ENCODE measurements around the gene KRT14.
"Not testable (repeated sequence)": the region's sequence is repeated elsewhere in the genome, so short reads cannot be mapped to it uniquely, and the experiment has no call there.

Gene KRT14

DNA sequence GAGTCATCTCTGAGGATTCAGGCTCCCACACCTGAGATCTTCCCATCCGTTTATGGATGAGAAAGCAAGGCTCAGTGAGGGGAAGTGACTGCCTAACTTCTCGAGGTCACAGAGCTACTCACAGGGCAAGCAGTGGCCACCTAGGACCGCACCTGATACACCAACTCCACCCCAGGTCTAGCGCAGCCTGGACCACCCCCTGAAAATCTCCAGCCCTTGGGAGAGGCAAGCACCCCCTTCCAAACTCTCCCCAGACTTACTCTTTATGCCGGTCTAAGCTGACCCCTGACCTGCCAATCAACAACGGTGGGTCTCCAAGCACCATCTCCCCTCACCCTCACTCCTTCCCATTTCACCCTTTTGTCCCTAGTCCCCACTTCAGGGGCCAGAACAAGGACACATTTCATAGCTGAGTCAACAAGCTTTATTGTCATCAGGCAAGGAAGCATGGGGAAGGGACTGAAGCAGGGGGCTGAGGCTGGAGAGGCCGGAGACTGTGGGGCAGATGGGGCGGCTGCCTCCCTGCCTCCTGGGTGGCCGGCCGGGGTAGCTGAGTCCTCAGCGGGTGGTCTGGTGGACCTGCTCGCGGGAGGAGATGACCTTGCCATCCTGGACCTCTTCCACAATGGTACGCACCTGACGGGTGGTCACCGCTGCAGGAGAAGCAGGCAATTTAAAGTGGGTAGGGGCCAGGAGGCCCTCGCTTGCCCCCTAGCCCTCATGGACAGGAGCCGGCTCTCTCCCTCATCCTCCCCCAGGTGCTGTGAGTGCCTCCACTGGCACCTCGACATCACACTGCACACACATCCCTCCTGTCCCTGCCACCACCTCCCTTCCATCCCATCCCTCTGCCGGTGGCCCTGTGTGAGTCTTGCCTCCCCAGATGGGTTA is 32.6 kb upstream of the KRT14 start:
- Histone ChIP-seq H3K36me3 (ENCODE audit: insufficient read depth, low read length) (no peaks in the 10 kb centered on the region), H2AFZ (ENCODE audit: low read depth, low read length) (no peak overlapping the region), H3K4me3 (ENCODE audit: low read length) (no peak overlapping the region), H3K4me1 (ENCODE audit: insufficient read depth, low read length) (no peaks in the 10 kb centered on the region), H3K9me3 (ENCODE audit: low read length) (no peaks in the 10 kb centered on the region), H3K27me3 (ENCODE audit: insufficient read depth, low read length) (peaks cover 3% of the 10 kb centered on the region)

DNA sequence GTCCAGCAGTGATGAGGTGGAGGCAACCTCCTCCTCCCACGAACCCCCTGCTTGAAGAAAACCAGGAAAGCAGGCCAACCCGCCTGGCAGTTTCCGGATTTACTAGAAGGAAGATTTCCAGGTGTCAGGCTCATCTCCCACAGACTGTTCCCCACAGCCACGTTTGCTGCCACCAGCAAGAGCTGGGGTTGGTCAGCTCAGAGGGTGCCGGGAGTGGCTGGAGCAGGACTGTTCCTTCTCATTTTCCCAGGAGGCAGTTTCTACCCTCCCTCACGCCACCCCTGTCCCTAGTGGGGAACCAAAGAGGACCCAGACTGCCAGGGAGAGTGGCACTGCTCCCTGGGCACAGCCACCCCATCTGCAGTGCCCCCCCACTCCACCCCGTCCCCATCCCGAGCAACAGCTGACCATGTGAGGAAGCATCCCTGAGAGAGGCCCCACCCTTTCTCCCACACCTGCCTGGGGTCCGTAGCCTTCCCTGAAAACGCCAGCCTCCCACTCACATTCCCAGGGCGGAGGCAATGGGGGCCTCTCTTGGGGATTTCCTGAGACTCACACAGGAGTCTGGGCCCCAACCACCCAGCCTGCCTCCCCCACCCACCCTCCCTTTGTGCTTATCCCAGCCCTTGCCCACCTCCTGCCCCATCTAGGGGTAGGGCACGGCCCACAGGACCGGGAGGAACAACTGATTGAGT is 31.8 kb upstream of the KRT14 start:
- H2AFZ ChIP-seq (ENCODE audit: low read depth, low read length): no peak overlapping the region

DNA sequence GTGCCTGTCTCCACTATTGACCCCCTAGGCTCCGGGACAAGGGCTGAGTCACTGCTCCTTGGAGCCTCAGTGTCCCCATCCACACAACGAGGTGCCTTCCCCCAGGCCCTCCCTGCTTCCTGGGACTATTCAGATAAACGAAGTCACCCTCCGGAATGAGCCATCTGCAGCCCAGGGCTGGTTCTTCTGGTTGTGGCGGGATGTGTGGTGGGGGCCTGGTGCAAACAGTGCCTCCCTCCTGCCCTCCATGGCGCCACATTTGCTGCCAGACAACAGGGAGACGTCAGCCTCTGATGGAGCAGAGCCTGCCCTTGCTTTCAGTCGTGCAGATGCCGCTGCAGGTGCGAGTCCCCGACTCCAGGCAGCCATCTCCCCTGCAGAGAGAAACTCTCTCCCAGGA is 31.0 kb upstream of the KRT14 start:
- Histone ChIP-seq H3K9me3 (ENCODE audit: low read length) (no peaks in the 10 kb centered on the region), H2AFZ (ENCODE audit: low read depth, low read length) (no peak overlapping the region), H3K27me3 (ENCODE audit: insufficient read depth, low read length) (no peaks in the 10 kb centered on the region), H3K36me3 (ENCODE audit: insufficient read depth, low read length) (no peaks in the 10 kb centered on the region), H3K4me1 (ENCODE audit: insufficient read depth, low read length) (no peaks in the 10 kb centered on the region), H3K4me3 (ENCODE audit: low read length) (no peak overlapping the region)

More for the DNA sequence above, 31.8 kb upstream of the KRT14 start:
- H3K4me3 ChIP-seq (ENCODE audit: low read length): no peak overlapping the region
- no peaks in the 10 kb centered on the region for H3K4me1 ChIP-seq (ENCODE audit: insufficient read depth, low read length)
- no peaks in the 10 kb centered on the region for H3K9me3 ChIP-seq (ENCODE audit: low read length)
- peaks cover 1% of the 10 kb centered on the region for H3K27me3 ChIP-seq (ENCODE audit: insufficient read depth, low read length)
- no peaks in the 10 kb centered on the region for H3K36me3 ChIP-seq (ENCODE audit: insufficient read depth, low read length)

DNA sequence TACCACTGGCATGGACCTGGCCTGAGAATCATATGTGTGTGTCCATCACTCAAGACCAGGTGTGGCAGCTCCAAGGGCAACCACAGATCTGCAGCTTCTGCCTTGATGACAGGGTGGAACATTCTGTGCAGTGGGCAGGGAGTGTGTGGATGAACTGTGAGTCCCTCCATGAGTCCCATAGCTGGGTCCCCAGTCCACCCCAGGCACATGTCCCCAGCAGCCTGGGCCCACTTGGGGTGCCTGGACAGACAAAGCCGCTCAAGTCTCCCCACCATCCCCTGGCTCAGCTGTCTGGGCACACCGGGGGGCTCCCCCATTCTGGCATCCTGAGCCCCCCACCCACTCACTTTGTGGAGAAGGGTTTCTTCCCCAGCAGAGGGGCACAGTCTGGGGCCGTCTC is 30.4 kb upstream of the KRT14 start:
- H3K9me3 ChIP-seq (ENCODE audit: low read length): no peaks in the 10 kb centered on the region
- no peak overlapping the region for H2AFZ ChIP-seq (ENCODE audit: low read depth, low read length)
- no peaks in the 10 kb centered on the region for H3K4me1 ChIP-seq (ENCODE audit: insufficient read depth, low read length)
- no peaks in the 10 kb centered on the region for H3K36me3 ChIP-seq (ENCODE audit: insufficient read depth, low read length)
- no peak overlapping the region for H3K4me3 ChIP-seq (ENCODE audit: low read length)
- no peaks in the 10 kb centered on the region for H3K27me3 ChIP-seq (ENCODE audit: insufficient read depth, low read length)

DNA sequence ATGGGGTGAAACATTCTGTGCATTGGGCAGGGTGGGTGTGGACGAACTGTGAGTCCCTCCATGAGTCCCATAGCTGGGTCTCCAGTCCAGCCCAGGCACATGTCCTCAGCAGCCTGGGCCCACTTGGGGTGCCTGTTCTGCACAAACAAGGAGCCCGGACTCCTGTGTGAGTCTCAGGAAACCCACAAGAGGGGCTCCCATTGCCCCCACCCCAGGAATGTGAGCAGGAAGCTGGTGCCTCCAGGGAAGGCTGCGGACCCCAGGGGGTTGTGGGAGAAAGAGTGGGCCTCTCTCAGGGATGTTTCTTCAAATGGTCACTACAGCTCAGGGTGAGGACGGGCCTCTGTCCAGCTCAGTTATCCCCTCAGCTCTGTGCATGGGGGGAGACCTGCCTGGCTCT is 29.8 kb upstream of the KRT14 start:
- not testable (repeated sequence) for H2AFZ ChIP-seq (ENCODE audit: low read depth, low read length); H3K9me3 ChIP-seq (ENCODE audit: low read length); H3K27me3 ChIP-seq (ENCODE audit: insufficient read depth, low read length); H3K36me3 ChIP-seq (ENCODE audit: insufficient read depth, low read length); H3K4me1 ChIP-seq (ENCODE audit: insufficient read depth, low read length); H3K4me3 ChIP-seq (ENCODE audit: low read length)

DNA sequence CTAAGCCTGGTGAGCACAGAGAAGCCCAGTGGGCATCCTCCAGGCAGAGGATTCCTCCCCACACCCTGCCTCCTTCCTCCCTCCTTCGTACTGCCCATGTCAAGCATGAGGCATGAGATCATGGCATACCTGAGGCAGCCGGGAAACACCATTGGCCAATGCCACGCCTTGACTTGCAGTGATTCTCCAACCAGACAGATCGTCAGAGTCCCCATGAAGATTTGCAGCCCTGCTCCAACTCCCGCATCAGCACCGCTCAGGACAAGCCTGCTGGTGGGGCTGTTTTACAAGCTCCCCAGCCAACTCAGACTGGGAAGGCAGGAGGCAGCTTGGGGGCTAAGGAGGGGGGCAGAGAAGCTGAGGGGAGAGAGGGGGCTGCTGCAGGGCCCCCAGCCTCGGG is 28.8 kb upstream of the KRT14 start:
- Histone ChIP-seq H3K4me3 (ENCODE audit: low read length) (no peak overlapping the region), H3K9me3 (ENCODE audit: low read length) (no peaks in the 10 kb centered on the region), H2AFZ (ENCODE audit: low read depth, low read length) (no peak overlapping the region), H3K36me3 (ENCODE audit: insufficient read depth, low read length) (no peaks in the 10 kb centered on the region), H3K27me3 (ENCODE audit: insufficient read depth, low read length) (no peaks in the 10 kb centered on the region), H3K4me1 (ENCODE audit: insufficient read depth, low read length) (no peaks in the 10 kb centered on the region)

DNA sequence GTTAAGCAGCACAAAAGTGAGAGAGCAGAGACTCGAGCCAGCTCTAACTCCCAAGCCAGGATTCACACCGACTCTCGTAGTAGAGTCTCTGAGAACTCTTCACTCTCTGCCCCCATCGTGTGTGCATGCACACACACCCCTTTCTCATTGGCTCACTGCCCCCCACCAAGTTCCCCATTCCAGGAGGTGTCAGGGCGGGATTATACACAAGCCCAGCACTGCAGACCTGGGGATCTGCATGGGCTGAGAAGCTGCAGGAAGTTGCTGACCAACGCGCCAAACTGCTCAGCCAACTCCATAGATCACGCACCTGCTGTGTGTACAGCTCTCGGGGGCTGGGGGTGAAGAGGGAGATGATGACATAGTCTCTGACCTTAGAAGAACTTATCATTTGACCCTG is 28.1 kb upstream of the KRT14 start:
- not testable (repeated sequence) for H3K36me3 ChIP-seq (ENCODE audit: insufficient read depth, low read length); H3K9me3 ChIP-seq (ENCODE audit: low read length)

DNA sequence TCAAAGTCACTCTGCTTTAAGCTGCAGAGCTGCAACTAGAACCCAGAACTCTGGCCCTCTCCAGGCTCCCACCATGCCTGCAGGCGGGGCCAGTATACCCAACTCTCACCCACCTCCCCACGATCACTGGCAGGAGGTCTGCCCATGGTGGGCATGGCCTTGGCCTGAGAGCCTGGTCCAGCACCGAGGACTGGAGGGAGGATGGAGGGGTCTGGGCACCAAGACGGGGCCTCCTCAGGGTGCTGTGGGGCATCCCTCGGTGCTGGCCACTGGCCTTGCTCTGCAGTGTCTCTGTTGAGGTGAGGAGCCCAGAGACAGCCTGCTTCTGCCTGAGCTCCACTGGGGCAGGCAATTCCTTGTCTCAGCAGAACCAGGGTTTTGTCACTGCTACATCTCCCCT is 27.4 kb upstream of the KRT14 start:
- no peak overlapping the region for H3K4me3 ChIP-seq (ENCODE audit: low read length)
- H3K4me1 ChIP-seq (ENCODE audit: insufficient read depth, low read length): no peaks in the 10 kb centered on the region
- no peaks in the 10 kb centered on the region for H3K9me3 ChIP-seq (ENCODE audit: low read length)
- H2AFZ ChIP-seq (ENCODE audit: low read depth, low read length): no peak overlapping the region
- H3K36me3 ChIP-seq (ENCODE audit: insufficient read depth, low read length): no peaks in the 10 kb centered on the region
- no peaks in the 10 kb centered on the region for H3K27me3 ChIP-seq (ENCODE audit: insufficient read depth, low read length)

More for the DNA sequence above, 28.1 kb upstream of the KRT14 start:
- not testable (repeated sequence) for H3K4me1 ChIP-seq (ENCODE audit: insufficient read depth, low read length); H3K4me3 ChIP-seq (ENCODE audit: low read length); H2AFZ ChIP-seq (ENCODE audit: low read depth, low read length); H3K27me3 ChIP-seq (ENCODE audit: insufficient read depth, low read length)

DNA sequence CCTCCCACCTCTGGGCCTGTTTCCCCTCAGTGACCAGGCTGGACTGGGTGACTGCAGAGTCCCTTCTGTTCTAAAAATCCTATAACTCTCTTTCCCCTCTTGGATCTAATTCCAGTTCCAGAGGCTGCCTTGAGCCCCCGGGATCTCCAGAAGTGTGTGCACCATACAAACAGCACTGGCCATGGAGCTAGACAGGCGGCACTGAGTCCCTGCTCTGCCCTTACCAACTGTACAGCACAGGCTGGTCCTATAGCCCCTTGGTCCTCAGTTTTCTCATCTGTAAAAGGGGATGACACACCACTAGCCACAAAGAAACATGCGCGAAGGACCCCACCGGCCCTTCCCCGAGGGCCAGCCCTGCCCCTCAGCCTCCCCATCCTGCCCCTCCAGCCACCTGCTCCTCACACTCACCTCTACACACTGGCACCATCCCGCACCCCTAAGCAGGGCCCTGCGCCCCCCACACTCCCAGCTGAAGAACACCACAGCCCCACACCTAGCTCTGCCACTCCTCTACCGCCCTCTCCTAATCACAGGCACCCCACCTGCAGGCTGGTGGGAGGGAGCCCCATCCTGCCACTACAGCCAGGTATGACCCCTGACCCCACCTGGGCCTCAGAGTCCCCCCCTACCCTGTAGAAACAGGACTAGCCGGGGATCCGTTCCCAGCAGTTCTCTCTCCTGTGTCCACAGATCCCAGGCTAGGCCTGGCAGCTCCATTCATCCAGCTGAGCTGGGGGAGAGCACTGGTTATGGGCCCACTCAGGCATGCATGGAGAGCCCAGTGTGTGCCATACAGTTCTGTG is 26.8 kb upstream of the KRT14 start:
- Histone ChIP-seq H2AFZ (ENCODE audit: low read depth, low read length) (no peak overlapping the region), H3K4me1 (ENCODE audit: insufficient read depth, low read length) (no peaks in the 10 kb centered on the region), H3K4me3 (ENCODE audit: low read length) (no peak overlapping the region), H3K27me3 (ENCODE audit: insufficient read depth, low read length) (no peaks in the 10 kb centered on the region), H3K9me3 (ENCODE audit: low read length) (peaks cover 2% of the 10 kb centered on the region), H3K36me3 (ENCODE audit: insufficient read depth, low read length) (no peaks in the 10 kb centered on the region)

DNA sequence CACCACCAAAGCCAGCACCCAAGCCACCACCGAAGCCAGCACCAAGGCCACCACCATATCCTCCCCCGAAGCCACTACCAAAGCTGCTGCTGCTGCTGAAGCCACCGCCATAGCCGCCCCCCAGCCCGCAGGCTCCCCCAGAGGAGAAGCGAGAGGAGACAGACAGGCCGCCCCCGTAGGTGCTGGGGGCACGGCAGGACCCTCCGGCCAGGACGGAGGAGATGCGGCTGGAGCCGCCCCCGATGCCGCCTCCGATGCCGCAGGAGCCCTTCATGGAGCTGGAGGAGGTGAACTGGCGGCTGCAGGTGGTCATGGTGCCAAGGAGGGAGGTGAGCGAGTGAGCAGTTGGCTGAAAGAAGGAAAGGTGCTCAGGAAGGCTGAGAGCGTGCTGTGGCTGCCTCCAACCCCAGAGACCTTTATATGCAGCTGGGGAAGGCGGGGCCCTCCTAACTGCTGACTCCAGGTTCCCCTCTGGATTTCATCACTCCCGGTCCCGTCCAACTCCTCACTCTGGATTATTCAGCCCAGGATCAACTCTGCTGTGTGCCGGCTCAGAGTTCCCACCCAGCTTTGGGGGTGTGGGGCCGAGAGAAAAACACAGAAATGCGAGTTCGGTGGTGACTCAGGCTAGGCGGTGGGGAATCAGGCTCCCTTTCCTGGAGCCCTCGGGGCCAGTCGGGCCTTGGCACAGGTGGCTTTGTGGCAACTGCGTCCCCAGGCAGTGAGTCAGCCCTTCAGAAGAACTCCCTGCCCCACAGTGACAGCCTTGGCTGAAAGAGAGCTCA is 25.9 kb upstream of the KRT14 start, which contains the start of gene KRT16:
KRT16 (minus strand) TSS at position 392 of the 785 bp plus-strand sequence; CDS start at position 313, 79 bp downstream.
- H3K27me3 ChIP-seq (ENCODE audit: insufficient read depth, low read length); H3K4me3 ChIP-seq (ENCODE audit: low read length); H3K9me3 ChIP-seq (ENCODE audit: low read length); H3K36me3 ChIP-seq (ENCODE audit: insufficient read depth, low read length); H3K4me1 ChIP-seq (ENCODE audit: insufficient read depth, low read length); H2AFZ ChIP-seq (ENCODE audit: low read depth, low read length): not testable (repeated sequence)

DNA sequence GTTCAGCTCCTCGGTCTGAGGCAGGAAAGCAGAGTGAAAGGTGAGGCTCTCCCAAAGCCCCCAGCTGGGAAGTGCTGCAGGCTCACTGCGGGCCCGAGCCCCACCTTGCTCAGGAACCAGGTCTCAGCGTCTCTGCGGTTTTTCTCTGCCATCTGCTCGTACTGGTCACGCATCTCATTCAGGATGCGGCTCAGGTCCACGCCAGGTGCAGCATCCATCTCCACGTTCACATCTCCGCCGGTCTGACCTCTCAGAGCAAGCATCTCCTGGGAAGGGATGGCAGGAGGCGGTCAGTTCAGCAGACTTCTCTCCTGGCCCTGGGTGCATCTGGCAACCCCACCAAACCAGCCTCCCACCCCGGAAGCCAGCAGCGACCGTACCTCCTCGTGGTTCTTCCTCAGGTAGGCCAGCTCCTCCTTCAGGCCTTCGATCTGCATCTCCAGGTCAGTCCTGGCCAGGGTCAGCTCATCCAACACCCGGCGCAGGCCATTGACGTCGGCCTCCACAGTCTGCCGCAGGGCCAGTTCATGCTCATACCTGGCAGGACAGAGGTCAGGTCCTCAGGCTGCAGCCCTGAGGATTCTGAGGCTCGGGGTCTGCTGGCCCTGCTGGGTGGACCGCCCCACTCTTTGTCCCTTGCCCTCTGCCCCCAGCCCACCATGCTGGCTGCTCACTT is 24.4 kb upstream of the KRT14 start:
- H3K36me3 ChIP-seq (ENCODE audit: insufficient read depth, low read length): no peaks in the 10 kb centered on the region
- H3K9me3 ChIP-seq (ENCODE audit: low read length): peaks cover 2% of the 10 kb centered on the region
- H2AFZ ChIP-seq (ENCODE audit: low read depth, low read length): no peak overlapping the region
- H3K4me3 ChIP-seq (ENCODE audit: low read length): no peak overlapping the region
- H3K4me1 ChIP-seq (ENCODE audit: insufficient read depth, low read length): no peaks in the 10 kb centered on the region
- H3K27me3 ChIP-seq (ENCODE audit: insufficient read depth, low read length): no peaks in the 10 kb centered on the region

DNA sequence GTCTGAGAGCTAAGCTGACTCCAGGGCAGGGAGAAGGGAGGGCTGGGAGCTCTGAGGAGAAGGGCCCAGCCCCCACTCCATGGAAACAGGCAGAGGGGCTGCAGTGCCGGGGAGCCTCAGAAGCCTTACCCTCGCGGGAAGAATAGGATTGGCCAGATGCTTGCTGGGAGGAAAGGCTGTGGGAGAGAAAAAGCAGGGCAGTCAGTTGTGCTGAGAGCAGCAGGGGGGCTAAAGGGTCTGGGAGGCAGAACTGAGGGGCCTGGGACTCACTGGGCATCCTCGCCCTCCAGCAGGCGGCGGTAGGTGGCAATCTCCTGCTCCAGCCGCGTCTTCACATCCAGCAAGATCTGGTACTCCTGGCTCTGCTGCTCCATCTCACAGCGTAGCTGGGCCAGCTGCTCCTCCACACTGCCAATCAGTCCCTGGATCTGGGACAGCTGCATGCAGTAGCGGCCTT is 23.4 kb upstream of the KRT14 start:
- H3K4me3 ChIP-seq (ENCODE audit: low read length): not testable (repeated sequence)

More for the DNA sequence above, 23.4 kb upstream of the KRT14 start:
- H3K9me3 ChIP-seq (ENCODE audit: low read length); H2AFZ ChIP-seq (ENCODE audit: low read depth, low read length); H3K36me3 ChIP-seq (ENCODE audit: insufficient read depth, low read length); H3K27me3 ChIP-seq (ENCODE audit: insufficient read depth, low read length); H3K4me1 ChIP-seq (ENCODE audit: insufficient read depth, low read length): not testable (repeated sequence)
